ENCODE measurements around the gene RNF169.

- no peak for TF ChIP-seq CTCF (IDR thresholded peaks at IDR 0.05; ENCODE audit: insufficient read depth, low read length, poor library complexity, severe bottlenecking)
- no peak for TF ChIP-seq EZH2phosphoT487 (conservative IDR thresholded peaks at IDR 0.05; ENCODE audit: low read length)
Measured at GRCh38 chr11:74840486-74840885, 91.8 kb downstream of the RNF169 start.

Measured in SU-DHL-6 (cell line).